Measurements from ENCODE around the gene SLC10A7.

SLC10A7 gene

GRCh38 chr4:146315184-146315583 lies 206.6 kb downstream of the SLC10A7 start:
- Histone ChIP-seq H3K36me3 (ENCODE audit: control insufficient read depth, insufficient read depth, low read length) (no peaks in the 10 kb centered on the region), H3K27ac (ENCODE audit: low read depth, low read length) (no peak overlapping the region), H3K9ac (ENCODE audit: low read length) (no peak overlapping the region), H3K27me3 (ENCODE audit: control insufficient read depth, insufficient read depth, low read length) (no peaks in the 10 kb centered on the region), H3K4me3 (ENCODE audit: low read length) (no peak overlapping the region), H3K4me1 (ENCODE audit: control insufficient read depth, insufficient read depth, low read length) (no peaks in the 10 kb centered on the region)

DNA sequence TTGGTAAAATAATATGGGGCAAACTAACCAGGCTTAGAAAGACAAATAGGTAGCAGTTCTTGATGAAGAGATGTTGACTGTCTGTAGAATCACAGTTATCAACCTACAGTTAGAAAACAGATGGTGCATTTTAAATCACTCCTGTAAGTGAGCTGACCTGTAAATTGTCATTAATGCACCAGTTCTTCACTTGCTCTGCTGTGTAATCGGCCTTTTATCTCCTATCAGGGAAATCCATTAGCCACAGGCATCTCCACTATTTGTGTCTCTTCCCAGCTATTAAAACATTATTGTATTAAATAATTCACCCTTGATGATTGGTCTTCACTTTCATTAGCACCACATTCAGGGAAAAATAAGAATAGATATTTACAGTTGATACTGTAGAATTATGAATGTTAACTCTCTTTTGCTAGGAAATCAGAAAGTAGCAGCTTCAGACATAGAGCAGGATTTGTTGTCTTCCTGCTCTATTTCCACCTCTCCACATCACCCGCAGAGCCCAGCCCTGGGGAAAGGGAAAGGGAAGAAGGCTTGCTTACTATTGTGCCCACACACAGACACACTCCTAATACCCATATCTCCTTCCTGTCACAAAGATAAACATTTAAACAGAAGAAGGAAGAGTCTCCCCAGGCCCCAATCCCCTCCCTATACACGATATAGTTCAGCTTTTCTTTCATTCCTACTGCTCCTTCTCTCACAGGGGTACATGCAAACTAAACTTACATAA lies 210.3 kb downstream of the SLC10A7 start:
- no peaks in the 10 kb centered on the region for H3K4me1 ChIP-seq (ENCODE audit: control insufficient read depth, insufficient read depth, low read length)
- no peak overlapping the region for H3K9ac ChIP-seq (ENCODE audit: low read length)
- H3K36me3 ChIP-seq (ENCODE audit: control insufficient read depth, insufficient read depth, low read length): no peaks in the 10 kb centered on the region
- H3K27me3 ChIP-seq (ENCODE audit: control insufficient read depth, insufficient read depth, low read length): no peaks in the 10 kb centered on the region
- H3K27ac ChIP-seq (ENCODE audit: low read depth, low read length): no peak overlapping the region
- no peak overlapping the region for H3K4me3 ChIP-seq (ENCODE audit: low read length)

DNA sequence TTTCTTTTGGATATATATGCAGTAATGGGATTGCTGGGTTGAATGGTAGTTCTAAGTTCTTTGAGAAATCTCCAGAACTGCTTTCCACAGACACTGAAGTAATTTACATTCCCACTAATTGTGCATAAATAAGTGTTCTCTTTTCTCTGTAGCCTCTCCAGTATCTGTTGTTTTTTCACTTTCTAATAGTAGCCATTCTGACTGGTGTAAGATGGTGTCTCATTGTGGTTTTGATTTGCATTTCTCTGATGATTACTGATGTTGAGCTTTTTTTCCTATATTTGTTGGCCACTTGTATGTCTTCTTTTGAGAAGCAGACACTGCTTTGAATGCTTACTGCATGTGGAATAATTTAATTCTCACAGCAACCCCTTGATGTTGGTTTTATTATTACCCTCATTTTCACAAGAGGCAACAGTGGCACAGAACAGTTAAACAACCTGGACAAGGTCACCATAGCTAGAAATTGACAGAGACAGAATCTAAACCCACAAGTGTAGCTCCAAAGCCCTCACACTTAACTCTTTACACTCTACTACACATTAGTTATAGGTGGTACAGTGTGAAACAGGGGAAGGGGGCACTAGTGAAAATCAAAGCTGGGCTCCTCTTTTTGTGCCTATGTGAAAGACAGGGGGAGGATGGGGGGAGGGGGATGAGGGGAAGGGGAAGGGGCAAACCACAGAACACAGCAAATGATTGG lies 211.3 kb downstream of the SLC10A7 start:
- H3K27ac ChIP-seq (ENCODE audit: low read depth, low read length): no peak overlapping the region
- no peaks in the 10 kb centered on the region for H3K27me3 ChIP-seq (ENCODE audit: control insufficient read depth, insufficient read depth, low read length)
- H3K36me3 ChIP-seq (ENCODE audit: control insufficient read depth, insufficient read depth, low read length): no peaks in the 10 kb centered on the region
- no peak overlapping the region for H3K4me3 ChIP-seq (ENCODE audit: low read length)
- H3K9ac ChIP-seq (ENCODE audit: low read length): no peak overlapping the region
- no peaks in the 10 kb centered on the region for H3K4me1 ChIP-seq (ENCODE audit: control insufficient read depth, insufficient read depth, low read length)

DNA sequence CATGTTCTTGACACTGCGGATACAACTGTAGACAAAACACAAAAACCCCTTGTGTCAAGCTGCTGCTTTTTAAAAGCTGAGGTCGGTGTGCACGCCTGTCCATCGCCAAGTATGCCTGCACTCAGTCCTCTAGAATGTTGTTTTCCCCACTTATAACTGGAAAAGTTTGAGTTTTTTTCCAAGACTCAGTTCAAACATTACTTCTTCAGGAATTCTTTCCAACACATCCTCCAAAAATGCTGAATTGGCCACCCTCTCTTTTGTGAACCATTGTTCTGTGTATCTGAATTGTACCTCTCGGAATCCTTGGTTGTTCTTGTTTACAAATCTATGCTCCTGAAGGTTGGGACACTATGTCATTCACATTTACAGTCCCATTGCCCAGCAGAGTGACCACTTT lies 212.8 kb downstream of the SLC10A7 start:
- Histone ChIP-seq H3K27me3 (ENCODE audit: control insufficient read depth, insufficient read depth, low read length) (no peaks in the 10 kb centered on the region), H3K9ac (ENCODE audit: low read length) (no peak overlapping the region), H3K4me1 (ENCODE audit: control insufficient read depth, insufficient read depth, low read length) (no peaks in the 10 kb centered on the region), H3K36me3 (ENCODE audit: control insufficient read depth, insufficient read depth, low read length) (no peaks in the 10 kb centered on the region), H3K4me3 (ENCODE audit: low read length) (no peak overlapping the region), H3K27ac (ENCODE audit: low read depth, low read length) (no peak overlapping the region)

DNA sequence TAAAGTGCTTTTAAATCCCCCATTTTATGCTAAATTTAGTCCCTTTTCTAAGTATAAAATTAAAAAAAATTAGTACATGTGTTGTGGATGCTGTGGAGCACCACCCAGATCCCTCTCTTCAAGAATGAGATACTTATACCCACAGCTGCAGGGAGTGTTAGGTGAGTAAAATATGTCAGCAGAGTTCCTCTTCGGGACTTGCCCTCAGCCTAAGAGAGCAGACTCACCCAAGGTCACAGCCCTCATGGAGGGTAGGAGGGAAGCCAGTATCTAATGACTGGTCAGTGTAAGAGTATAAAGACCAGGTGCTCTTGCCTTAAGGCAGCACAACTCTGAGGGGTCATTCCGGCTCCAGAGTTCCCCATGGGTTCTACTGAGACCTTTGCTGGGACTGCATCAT lies 218.9 kb downstream of the SLC10A7 start:
- H3K27me3 ChIP-seq (ENCODE audit: control insufficient read depth, insufficient read depth, low read length): no peaks in the 10 kb centered on the region
- no peak overlapping the region for H3K4me3 ChIP-seq (ENCODE audit: low read length)
- H3K36me3 ChIP-seq (ENCODE audit: control insufficient read depth, insufficient read depth, low read length): no peaks in the 10 kb centered on the region
- no peaks in the 10 kb centered on the region for H3K4me1 ChIP-seq (ENCODE audit: control insufficient read depth, insufficient read depth, low read length)
- H3K27ac ChIP-seq (ENCODE audit: low read depth, low read length): no peak overlapping the region
- no peak overlapping the region for H3K9ac ChIP-seq (ENCODE audit: low read length)

GRCh38 chr4:146299607-146300006 lies 222.1 kb downstream of the SLC10A7 start:
- Histone ChIP-seq H3K36me3 (ENCODE audit: control insufficient read depth, insufficient read depth, low read length) (no peaks in the 10 kb centered on the region), H3K27me3 (ENCODE audit: control insufficient read depth, insufficient read depth, low read length) (no peaks in the 10 kb centered on the region), H3K9ac (ENCODE audit: low read length) (no peak overlapping the region), H3K27ac (ENCODE audit: low read depth, low read length) (no peak overlapping the region), H3K4me1 (ENCODE audit: control insufficient read depth, insufficient read depth, low read length) (no peaks in the 10 kb centered on the region), H3K4me3 (ENCODE audit: low read length) (no peak overlapping the region)

DNA sequence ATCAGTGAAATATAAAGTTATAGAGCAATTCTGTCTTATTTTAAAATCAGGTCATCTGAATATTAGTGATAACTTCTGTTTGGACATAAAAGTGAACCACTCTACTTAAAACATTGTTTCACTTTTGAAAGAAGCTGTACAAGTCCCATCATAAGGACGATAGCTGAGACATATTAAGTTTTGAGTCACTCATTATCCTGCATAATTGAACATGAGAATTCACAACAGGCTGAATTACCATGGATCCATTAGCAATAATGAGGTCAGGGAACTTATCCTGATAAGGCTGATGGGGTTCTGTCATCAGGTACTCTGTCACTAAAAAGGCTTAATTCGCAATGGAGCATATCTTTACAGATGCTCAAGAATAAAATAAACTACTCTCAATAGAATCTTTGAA lies 227.0 kb downstream of the SLC10A7 start:
- Histone ChIP-seq H3K4me3 (ENCODE audit: low read length) (no peak overlapping the region), H3K36me3 (ENCODE audit: control insufficient read depth, insufficient read depth, low read length) (no peaks in the 10 kb centered on the region), H3K27me3 (ENCODE audit: control insufficient read depth, insufficient read depth, low read length) (no peaks in the 10 kb centered on the region), H3K9ac (ENCODE audit: low read length) (no peak overlapping the region), H3K27ac (ENCODE audit: low read depth, low read length) (no peak overlapping the region), H3K4me1 (ENCODE audit: control insufficient read depth, insufficient read depth, low read length) (no peaks in the 10 kb centered on the region)

GRCh38 chr4:146292508-146292907 lies 229.2 kb downstream of the SLC10A7 start:
- no peaks in the 10 kb centered on the region for H3K27me3 ChIP-seq (ENCODE audit: control insufficient read depth, insufficient read depth, low read length)
- no peak overlapping the region for H3K9ac ChIP-seq (ENCODE audit: low read length)
- H3K27ac ChIP-seq (ENCODE audit: low read depth, low read length): no peak overlapping the region
- H3K36me3 ChIP-seq (ENCODE audit: control insufficient read depth, insufficient read depth, low read length): no peaks in the 10 kb centered on the region
- no peak overlapping the region for H3K4me3 ChIP-seq (ENCODE audit: low read length)
- H3K4me1 ChIP-seq (ENCODE audit: control insufficient read depth, insufficient read depth, low read length): no peaks in the 10 kb centered on the region

- no peak overlapping the region for H3K9ac ChIP-seq (ENCODE audit: low read length)
- peaks cover 6% of the 10 kb centered on the region for H3K36me3 ChIP-seq (ENCODE audit: control insufficient read depth, insufficient read depth, low read length)
- no peaks in the 10 kb centered on the region for H3K4me1 ChIP-seq (ENCODE audit: control insufficient read depth, insufficient read depth, low read length)
- no peak overlapping the region for H3K27ac ChIP-seq (ENCODE audit: low read depth, low read length)
- no peak overlapping the region for H3K4me3 ChIP-seq (ENCODE audit: low read length)
- H3K27me3 ChIP-seq (ENCODE audit: control insufficient read depth, insufficient read depth, low read length): no peaks in the 10 kb centered on the region
Measured at GRCh38 chr4:146291313-146291712, 230.4 kb downstream of the SLC10A7 start.

DNA sequence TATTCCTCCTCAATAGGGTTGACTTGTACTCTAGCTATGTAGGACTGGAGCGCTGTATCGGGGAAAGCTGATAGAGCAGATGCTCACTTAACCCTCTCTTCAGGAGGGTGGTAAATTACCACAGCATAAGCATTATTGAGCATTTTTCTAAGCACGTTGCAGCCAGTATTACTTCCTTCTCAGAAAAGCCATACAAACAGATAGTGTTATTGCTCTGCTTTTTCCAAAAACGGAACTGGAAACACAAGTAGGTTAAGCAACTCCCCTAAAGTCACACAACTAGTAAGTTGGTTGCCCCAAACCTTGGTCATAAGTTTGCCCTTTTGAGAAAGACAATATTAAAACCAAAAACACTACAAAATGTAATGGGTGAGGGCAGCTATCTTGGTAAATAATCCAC lies 233.5 kb downstream of the SLC10A7 start:
- Histone ChIP-seq H3K36me3 (ENCODE audit: control insufficient read depth, insufficient read depth, low read length) (peaks cover 6% of the 10 kb centered on the region), H3K27ac (ENCODE audit: low read depth, low read length) (no peak overlapping the region), H3K4me1 (ENCODE audit: control insufficient read depth, insufficient read depth, low read length) (no peaks in the 10 kb centered on the region), H3K9ac (ENCODE audit: low read length) (no peak overlapping the region), H3K27me3 (ENCODE audit: control insufficient read depth, insufficient read depth, low read length) (no peaks in the 10 kb centered on the region), H3K4me3 (ENCODE audit: low read length) (no peak overlapping the region)

- H3K27me3 ChIP-seq (ENCODE audit: control insufficient read depth, insufficient read depth, low read length): no peaks in the 10 kb centered on the region
- no peak overlapping the region for H3K27ac ChIP-seq (ENCODE audit: low read depth, low read length)
- H3K9ac ChIP-seq (ENCODE audit: low read length): no peak overlapping the region
- H3K4me3 ChIP-seq (ENCODE audit: low read length): no peak overlapping the region
- H3K4me1 ChIP-seq (ENCODE audit: control insufficient read depth, insufficient read depth, low read length): no peaks in the 10 kb centered on the region
- peaks cover 6% of the 10 kb centered on the region for H3K36me3 ChIP-seq (ENCODE audit: control insufficient read depth, insufficient read depth, low read length)
Measured at GRCh38 chr4:146285037-146285436, 236.7 kb downstream of the SLC10A7 start.

DNA sequence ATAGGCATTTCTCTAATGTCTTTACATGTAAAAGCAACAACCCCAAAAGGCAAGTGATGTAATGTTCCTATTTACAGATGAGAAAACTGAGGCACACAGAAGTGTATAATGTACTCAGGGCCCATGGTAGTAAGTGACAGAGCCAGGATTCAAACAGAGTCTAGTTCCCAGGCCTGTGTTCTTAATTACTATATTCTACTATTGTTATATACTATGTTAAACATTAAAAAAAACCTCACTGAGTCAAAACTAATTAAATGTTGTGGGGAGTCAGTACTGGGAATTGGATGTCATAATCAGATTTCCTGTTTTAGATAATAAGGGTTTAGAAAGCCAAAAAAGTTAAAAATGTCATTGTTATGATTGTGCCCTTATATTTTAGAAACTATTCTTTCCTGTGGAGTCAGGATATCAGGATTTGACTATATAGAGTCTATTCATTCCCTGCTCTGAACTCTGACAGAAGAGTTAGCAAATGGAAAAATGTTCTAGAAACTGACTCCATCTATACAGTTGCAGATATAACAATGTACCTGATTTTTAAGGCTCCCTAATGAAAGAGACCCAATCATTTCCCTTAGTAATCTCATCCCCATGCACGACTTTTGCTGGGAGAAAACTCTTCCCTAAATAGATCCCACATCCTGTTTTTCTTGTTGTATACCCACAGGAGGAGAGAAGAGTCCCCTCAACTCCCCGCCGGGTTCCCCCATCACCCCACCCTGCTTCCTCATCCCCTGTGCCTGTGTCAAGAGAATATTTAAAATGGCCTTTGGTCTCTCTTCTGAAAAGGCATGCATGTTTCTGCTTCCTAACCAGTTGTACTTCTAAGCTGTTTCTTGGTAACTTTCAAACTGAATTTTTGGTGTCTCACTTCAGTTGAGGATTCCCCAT lies 237.7 kb downstream of the SLC10A7 start:
- no peak overlapping the region for H3K27ac ChIP-seq (ENCODE audit: low read depth, low read length)
- no peak overlapping the region for H3K9ac ChIP-seq (ENCODE audit: low read length)
- H3K36me3 ChIP-seq (ENCODE audit: control insufficient read depth, insufficient read depth, low read length): peaks cover 6% of the 10 kb centered on the region
- H3K4me1 ChIP-seq (ENCODE audit: control insufficient read depth, insufficient read depth, low read length): no peaks in the 10 kb centered on the region
- H3K27me3 ChIP-seq (ENCODE audit: control insufficient read depth, insufficient read depth, low read length): no peaks in the 10 kb centered on the region
- H3K4me3 ChIP-seq (ENCODE audit: low read length): no peak overlapping the region
